GM19455 (cell line): ENCODE results near the gene PODN.

Experiments used
- ATAC-seq: cut with Tn5 transposase; IDR thresholded peaks from one replicate; pipeline ENCODE4 v1.9.1; 2021; ENCODE audit not compliant: unreplicated experiment

The PODN gene

GRCh38 chr1:53073868-53074311 lies 11.9 kb downstream of the PODN start:
- ATAC-seq = no peak

DNA sequence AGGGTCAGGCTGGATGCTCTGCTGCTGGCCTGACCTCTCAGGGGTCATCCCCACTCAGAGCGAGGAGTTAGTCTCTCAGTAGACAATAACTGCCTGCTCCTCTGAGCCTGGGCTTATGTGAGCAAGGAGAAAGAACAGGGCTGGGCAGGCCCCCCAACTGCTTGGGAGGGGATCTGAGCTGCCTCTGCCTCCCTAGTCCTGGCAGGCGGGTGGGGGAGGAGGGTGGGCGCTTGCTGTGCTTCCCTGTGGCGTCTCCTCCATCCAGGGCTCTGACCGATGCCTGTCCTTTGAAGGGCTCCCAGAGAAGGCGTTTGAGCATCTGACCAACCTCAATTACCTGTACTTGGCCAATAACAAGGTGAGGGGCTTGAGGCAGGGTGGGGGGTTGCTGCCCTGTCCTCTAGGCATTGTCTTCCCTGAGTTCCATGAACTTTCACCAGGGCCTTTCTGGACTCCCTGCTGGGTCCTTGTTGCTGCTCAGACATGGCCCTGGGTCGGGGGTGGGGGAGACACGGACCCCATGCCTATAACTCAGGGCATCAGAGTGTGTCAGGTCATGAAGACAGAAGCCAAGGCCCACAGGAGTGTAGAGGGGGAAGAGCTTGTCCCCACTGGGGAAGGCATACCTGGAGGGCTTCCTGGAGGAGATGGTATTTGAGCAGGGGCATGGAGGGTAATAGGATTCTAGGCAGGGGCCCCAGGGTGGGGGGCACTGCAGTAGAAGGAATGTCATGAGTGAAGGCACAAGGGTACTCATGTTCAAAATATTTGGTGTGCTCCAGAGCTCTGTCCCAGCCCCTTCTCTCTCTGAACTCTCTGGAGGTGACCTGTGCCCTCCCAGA lies 12.5 kb downstream of the PODN start:
- no peak for ATAC-seq

- ATAC-seq = no peak
Observed at GRCh38 chr1:53075206-53075605, 13.2 kb downstream of the PODN start.

GRCh38 chr1:53075761-53076163 lies 13.7 kb downstream of the PODN start:
- ATAC-seq = no peak

GRCh38 chr1:53076165-53076564 lies 14.2 kb downstream of the PODN start:
- ATAC-seq = no peak

GRCh38 chr1:53076721-53077598 lies 14.9 kb downstream of the PODN start:
- no peak for ATAC-seq

GRCh38 chr1:53077599-53077965 lies 15.6 kb downstream of the PODN start:
- ATAC-seq = no peak

GRCh38 chr1:53078333-53079101 lies 16.5 kb downstream of the PODN start:
- ATAC-seq = no peak

- ATAC-seq = no peak
Observed at GRCh38 chr1:53079251-53079650, 17.2 kb downstream of the PODN start.

- ATAC-seq = no peak
Observed at GRCh38 chr1:53080041-53080440, 18.0 kb downstream of the PODN start.

- no peak for ATAC-seq
Observed at GRCh38 chr1:53080769-53081168, 18.8 kb downstream of the PODN start.

- ATAC-seq = no peak
Observed at GRCh38 chr1:53081384-53082066, 19.5 kb downstream of the PODN start.

GRCh38 chr1:53082826-53083455 lies 20.9 kb downstream of the PODN start:
- ATAC-seq = no peak

- no peak for ATAC-seq
Observed at GRCh38 chr1:53083636-53084588, 21.9 kb downstream of the PODN start.

- ATAC-seq = no peak
Observed at GRCh38 chr1:53084589-53084971, 22.6 kb downstream of the PODN start.

GRCh38 chr1:53085405-53085804 lies 23.4 kb downstream of the PODN start:
- ATAC-seq = no peak

DNA sequence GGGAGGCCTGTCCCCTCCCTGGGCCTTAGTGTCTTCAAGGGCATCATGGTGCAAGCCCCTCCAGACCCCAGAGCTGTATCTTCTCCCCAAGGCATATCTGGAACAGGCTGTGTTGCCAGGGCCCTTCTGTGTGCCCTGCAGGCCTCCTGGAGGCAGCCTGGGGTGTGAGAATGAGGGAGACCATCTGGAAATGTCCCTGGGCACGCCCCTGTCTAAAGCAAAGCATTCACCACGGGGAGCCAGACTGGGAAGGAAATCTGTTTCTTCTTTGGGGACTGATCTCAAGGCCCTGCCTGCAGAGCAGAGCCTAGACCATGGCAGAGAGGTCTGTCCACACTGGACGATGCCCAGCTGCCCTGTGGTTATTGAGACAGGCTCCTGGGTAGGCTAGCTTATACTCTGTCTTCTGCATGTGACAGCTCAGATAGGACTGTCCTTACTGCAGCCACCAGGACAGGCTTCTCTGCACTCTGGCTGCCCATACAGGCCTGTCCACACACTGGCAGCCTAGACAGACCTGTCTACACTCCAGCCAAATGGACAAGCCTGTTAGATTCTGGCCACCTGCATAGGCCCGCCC lies 24.6 kb downstream of the PODN start:
- no peak for ATAC-seq

DNA sequence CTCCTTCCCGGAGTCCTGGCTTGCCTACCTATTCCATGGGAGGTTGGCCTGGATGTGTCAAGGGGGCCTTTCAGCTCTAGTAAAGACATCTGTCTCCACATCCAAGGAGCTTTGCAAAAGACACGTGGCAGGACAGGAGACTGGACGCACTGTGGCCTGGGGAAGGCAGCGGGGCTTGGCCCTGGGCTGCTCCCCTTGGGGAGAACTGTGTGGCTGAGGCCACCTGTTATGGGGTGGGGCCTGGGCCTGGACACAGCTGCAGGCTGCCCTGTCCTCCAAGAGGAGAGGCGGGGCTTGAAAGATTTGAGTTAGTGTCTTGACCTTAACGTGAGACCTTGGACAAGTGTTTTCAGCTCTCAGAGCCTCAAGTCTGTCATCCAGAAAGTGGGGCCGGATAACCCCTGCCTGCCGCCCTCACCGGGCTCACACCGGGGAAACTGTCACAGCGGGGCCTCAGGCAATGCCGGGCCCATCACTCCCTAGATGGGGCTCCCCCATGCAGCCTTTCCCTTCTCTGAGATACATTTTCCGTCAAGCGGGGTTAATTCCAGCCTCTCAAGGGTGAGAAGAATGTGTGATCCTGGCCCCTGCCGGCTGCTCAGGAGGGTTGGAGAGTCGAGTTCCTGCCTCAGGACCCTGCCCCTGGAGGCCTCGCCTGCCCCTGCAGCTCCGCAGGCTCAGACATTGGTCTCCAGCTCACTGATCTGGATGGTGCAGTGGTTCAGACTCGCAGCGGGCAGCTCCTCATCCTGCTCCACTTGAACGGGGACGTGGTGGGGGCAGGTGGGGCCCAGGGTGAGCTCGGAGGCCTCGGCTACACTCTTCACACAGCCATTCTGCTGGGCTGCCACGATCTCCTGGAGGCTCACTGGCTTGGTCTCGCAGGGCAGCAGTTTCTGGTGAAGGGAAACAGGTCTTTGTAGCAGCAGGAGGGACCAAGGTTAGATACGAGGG lies 25.6 kb downstream of the PODN start:
- ATAC-seq = no peak
